A549 (cell line): Measurements from ENCODE around the gene PALLD. TPM values are rescaled to one million over a fixed set of nuclear protein-coding genes. Genes with fewer than 3 reads are reported as not detected.

Source experiments
- ATAC-seq, 2 experiments: fragments of 200-7000 bp in 1 of 2; fragments of >200 bp in 1 of 2; cut with Nextera tagmentation in 1 of 2; cut with Tn5 transposase in 1 of 2; 3 replicates each; pipeline versions ENCODE4 v1.8.0 to v1.9.1; 2018 to 2020; ENCODE audit warnings: mild to moderate bottlenecking in 1 of 2, moderate library complexity in 1 of 2
- CTCF ChIA-PET: fragments of 300-600 bp; sonication (Branson Sonifier 250); formaldehyde crosslinking; extraction: SDS; loops from one replicate; lab custom pipeline; 2021; ENCODE audit warnings: antibody characterized with exemption, inconsistent platforms; lab: Yijun Ruan, JAX
- POLR2A ChIA-PET: fragments of 350-600 bp; formaldehyde crosslinking; extraction: SDS; loops from one replicate; lab custom pipeline; 2021; ENCODE audit warnings: antibody characterized with exemption, inconsistent platforms; lab: Yijun Ruan, JAX
- DNase-seq, 2 experiments: peaks; one replicate each; pipeline versions ENCODE4 v3.0.0 to v3.0.0-alpha.2; 2011 to 2016; ENCODE audit warnings: low read depth in 1 of 2, low spot score in 1 of 2
- FAIRE-seq: peaks from 2 replicates; lab custom pipeline; 2011; peaks lifted over from hg19 to GRCh38; lab: Jason Lieb, UNC
- H3K27ac ChIP-seq, 2 experiments: fragments of >200 bp; sonication (Bioruptor Twin); formaldehyde crosslinking; 3 replicates each; pipeline ENCODE4 v1.5.1; 2016 to 2017
- H3K4me1 ChIP-seq: fragments of >200 bp; sonication (Bioruptor Twin); formaldehyde crosslinking; 3 replicates; pipeline ENCODE4 v1.6.1; 2016
- H3K4me2 ChIP-seq: fragments of >200 bp; sonication (Bioruptor Twin); formaldehyde crosslinking; 3 replicates; pipeline ENCODE4 v1.6.1; 2016
- H3K4me3 ChIP-seq: fragments of >200 bp; sonication (Bioruptor Twin); formaldehyde crosslinking; 3 replicates; pipeline ENCODE4 v1.5.1; 2016
- H3K9me3 ChIP-seq: fragments of >200 bp; sonication (Bioruptor Twin); formaldehyde crosslinking; 3 replicates; pipeline ENCODE4 v1.6.1; 2016
- BHLHE40 ChIP-seq: IDR thresholded peaks from 2 replicates; pipeline ENCODE4 v1.6.1; 2012; ENCODE audit warnings: low read depth, low read length, inconsistent platforms
- CBX2 ChIP-seq: fragments of 200-600 bp; sonication (generic); IDR thresholded peaks from 2 replicates; pipeline ENCODE4 v1.6.1; 2016; ENCODE audit warnings: low read depth, mild to moderate bottlenecking, borderline replicate concordance
- CBX8 ChIP-seq: fragments of 200-600 bp; sonication (generic); IDR thresholded peaks from 2 replicates; pipeline ENCODE4 v1.6.1; 2016
- CHD2 ChIP-seq: fragments of 150-350 bp; IDR thresholded peaks from 2 replicates; pipeline ENCODE4 v1.6.1; 2014; ENCODE audit warnings: low read length; ENCODE audit not compliant: partially characterized antibody
- CHD4 ChIP-seq: fragments of 200-600 bp; sonication (generic); IDR thresholded peaks from 2 replicates; pipeline ENCODE4 v1.6.1; 2016; ENCODE audit warnings: antibody characterized with exemption, mild to moderate bottlenecking, borderline replicate concordance
- CTCF ChIP-seq: fragments of >200 bp; sonication (Bioruptor Twin); formaldehyde crosslinking; IDR thresholded peaks from 3 replicates; pipeline ENCODE4 v1.5.1; 2016
- ELK1 ChIP-seq: fragments of 150-350 bp; IDR thresholded peaks from 2 replicates; pipeline ENCODE4 v1.6.1; 2014; ENCODE audit warnings: low read depth, mild to moderate bottlenecking, low read length
- FOSB ChIP-seq: fragments of 250-450 bp; sonication (Bioruptor Pico); IDR thresholded peaks from 2 replicates; pipeline ENCODE4 v1.5.0; 2020; ENCODE audit warnings: mild to moderate bottlenecking, moderate library complexity
- FOXS1 ChIP-seq: fragments of 250-450 bp; sonication (Bioruptor Pico); IDR thresholded peaks from 2 replicates; pipeline ENCODE4 v1.5.0; 2020; ENCODE audit warnings: mild to moderate bottlenecking, moderate library complexity
- HES2 ChIP-seq: fragments of >200 bp; sonication (Bioruptor Twin); formaldehyde crosslinking; IDR thresholded peaks from 2 replicates; pipeline ENCODE4 v1.6.1; 2016
- HOXB5 ChIP-seq: fragments of 250-450 bp; sonication (Bioruptor Pico); IDR thresholded peaks from 2 replicates; pipeline ENCODE4 v1.5.0; 2020; ENCODE audit warnings: mild to moderate bottlenecking, moderate library complexity
- NFE2L2 ChIP-seq: fragments of 150-350 bp; conservative IDR thresholded peaks from 2 replicates; pipeline ENCODE4 v1.6.1; 2014; ENCODE audit warnings: low read length
- NPAS2 ChIP-seq: fragments of 250-450 bp; sonication (Bioruptor Pico); IDR thresholded peaks from 2 replicates; pipeline ENCODE4 v1.8.0; 2022; ENCODE audit warnings: mild to moderate bottlenecking, moderate library complexity, borderline replicate concordance
- NR3C1 ChIP-seq: fragments of >200 bp; sonication (Bioruptor Twin); formaldehyde crosslinking; IDR thresholded peaks from 3 replicates; pipeline ENCODE4 v1.6.1; 2017
- POLR2A ChIP-seq: IDR thresholded peaks from 2 replicates; pipeline ENCODE4 v1.6.1; 2012; ENCODE audit warnings: mild to moderate bottlenecking, low read length
- POLR2AphosphoS2 ChIP-seq: conservative IDR thresholded peaks from 2 replicates; pipeline ENCODE4 v1.6.1; 2012; ENCODE audit warnings: low read length, improper control_type of control experiment, inconsistent platforms
- REST ChIP-seq: fragments of 200-600 bp; sonication (generic); IDR thresholded peaks from 2 replicates; pipeline ENCODE4 v1.6.1; 2016; ENCODE audit warnings: antibody characterized with exemption, mild to moderate bottlenecking, moderate library complexity
- RFX5 ChIP-seq: fragments of 450-650 bp; IDR thresholded peaks from 2 replicates; pipeline ENCODE4 v1.7.1; 2014; ENCODE audit warnings: antibody characterized with exemption, mild to moderate bottlenecking, moderate library complexity
- SMC3 ChIP-seq: fragments of >200 bp; sonication (Bioruptor Twin); formaldehyde crosslinking; IDR thresholded peaks from 3 replicates; pipeline ENCODE4 v1.6.1; 2018; ENCODE audit warnings: inconsistent platforms
- SREBF2 ChIP-seq: fragments of 450-650 bp; IDR thresholded peaks from 2 replicates; pipeline ENCODE4 v1.6.1; 2014; ENCODE audit warnings: mild to moderate bottlenecking, moderate library complexity
- ZNF302 ChIP-seq: fragments of 250-450 bp; sonication (Bioruptor Pico); IDR thresholded peaks from 2 replicates; pipeline ENCODE4 v1.9.0; 2021; ENCODE audit warnings: inconsistent platforms, mild to moderate bottlenecking, moderate library complexity
- WGBS: methylation state at CpG from one replicate; pipeline ENCODE4 v1.1.6; 2017; ENCODE audit errors: missing lambda C conversion rate; 5-methylcytosine and 5-hydroxymethylcytosine counted together
- polyA plus RNA-seq, 4 experiments: library from polyadenylated mRNA; depleted of rRNA in 3 of 4; stranded (reverse); fragments of >200 nt; fragmentation: RNase III in 1 of 4; extraction: RNeasy Plus Mini Kit Qiagen cat#74134 plus additional on column Dnase treatment in 1 of 4; gene quantifications; 2 replicates in 3 of 4; 3 replicates in 1 of 4; pipeline ENCODE4 v1.2.3, GENCODE V29; 2011 to 2017

PALLD gene
- polyA plus RNA-seq, 2 of the 4 experiments (the other 2 are of a cell fraction) = 88.8 to 113 TPM

GRCh38 chr4:168757500-168757899 lies 260.6 kb downstream of the PALLD start (continued):
- TF ChIP-seq REST = no peak
- TF ChIP-seq FOXS1 (CRISPR knock-in tag) = no peak
- TF ChIP-seq POLR2AphosphoS2 = no peak
- no peak for TF ChIP-seq NPAS2 (CRISPR knock-in tag)
- no peak for TF ChIP-seq CBX2

- Histone ChIP-seq H3K4me3 (no peak overlapping the region), H3K4me1 (peaks cover 7% of the 10 kb centered on the region; the same call in 2 of the 3 replicates), H3K9me3 (no peaks in the 10 kb centered on the region), H3K4me2 (peak overlapping the region; percentile 1; the same call in 1 of the 3 replicates), H3K27ac (peak overlapping the region in 1 of 2 experiments; percentile 68; a peak in 2 of 6 replicates)
- DNase-seq = no peak
- no peak; a peak in 1 of 6 replicates for ATAC-seq
- WGBS = 52% methylated on average over 4 of the region's 4 CpGs
- FAIRE-seq = no peak
- ChIA-PET CTCF (interaction anchor here (0.9 kb wide), 1 partner anchor 10 kb away, joined by 3 read pairs; no protein-coding TSS in a partner anchor), POLR2A (no interaction called here)
- TF ChIP-seq ZNF302 (CRISPR knock-in tag) (no peak), FOSB (CRISPR knock-in tag) (no peak), CHD2 (no peak), SREBF2 (no peak), HES2 (no peak), REST (no peak), HOXB5 (CRISPR knock-in tag) (no peak), CHD4 (no peak), POLR2A (no peak), FOXS1 (CRISPR knock-in tag) (no peak), ELK1 (no peak), BHLHE40 (no peak), RFX5 (no peak), NFE2L2 (no peak), NR3C1 (no peak), CBX8 (no peak), SMC3 (no peak), CTCF (no peak)
These were observed 261.6 kb downstream of the PALLD start for GRCh38 chr4:168758351-168758876.
